ENCODE results near the gene IL10RA. TPM values are rescaled to one million over a fixed set of nuclear protein-coding genes. Genes with fewer than 3 reads are reported as not detected.
A peak's percentile ranks its signal among the peaks of the same experiment; 100 is the strongest.

Gene IL10RA
- total RNA-seq, 2 donors from 2014 or later: 4.6 to 11.4 TPM

- Histone ChIP-seq H3K4me1 (peaks cover 0 to 13% of the 10 kb centered on the region in 2 donors), H3K36me3 (no peaks in the 10 kb centered on the region), H3K4me3 (no peak overlapping the region), H3K27me3 (no peaks in the 10 kb centered on the region), H3K27ac (no peak overlapping the region), H3K9me3 (no peaks in the 10 kb centered on the region)
- DNase-seq (ENCODE audit: low spot score): peak; percentile 48
- no peak for TF ChIP-seq CTCF (IDR thresholded peaks at IDR 0.05)
Observed at GRCh38 chr11:118008271-118008911, 22.2 kb downstream of the IL10RA start.

- TF ChIP-seq CTCF (IDR thresholded peaks at IDR 0.05): no peak
- peak; percentile 34 for DNase-seq (ENCODE audit: low spot score)
- Histone ChIP-seq H3K36me3 (no peaks in the 10 kb centered on the region), H3K27ac (peak overlapping the region; percentile 35 to 53), H3K4me3 (no peak overlapping the region), H3K9me3 (no peaks in the 10 kb centered on the region), H3K27me3 (no peaks in the 10 kb centered on the region), H3K4me1 (peaks cover 0 to 13% of the 10 kb centered on the region in 2 donors)
Observed at GRCh38 chr11:118009864-118010737, 23.9 kb downstream of the IL10RA start.

GRCh38 chr11:118010738-118011461 lies 24.7 kb downstream of the IL10RA start:
- TF ChIP-seq CTCF (IDR thresholded peaks at IDR 0.05): no peak
- no peaks in the 10 kb centered on the region for H3K27me3 ChIP-seq
- H3K9me3 ChIP-seq: no peaks in the 10 kb centered on the region
- H3K27ac ChIP-seq: peak overlapping the region; percentile 39 to 53
- DNase-seq (ENCODE audit: low spot score): peak; percentile 66
- no peaks in the 10 kb centered on the region for H3K36me3 ChIP-seq
- H3K4me1 ChIP-seq: peaks cover 0 to 13% of the 10 kb centered on the region in 2 donors
- no peak overlapping the region for H3K4me3 ChIP-seq

- Histone ChIP-seq H3K36me3 (no peaks in the 10 kb centered on the region), H3K4me1 (peaks cover 0 to 13% of the 10 kb centered on the region in 2 donors), H3K27ac (peak overlapping the region; percentile 39 to 43), H3K4me3 (no peak overlapping the region), H3K9me3 (no peaks in the 10 kb centered on the region), H3K27me3 (no peaks in the 10 kb centered on the region)
- TF ChIP-seq CTCF (IDR thresholded peaks at IDR 0.05): no peak
- DNase-seq (ENCODE audit: low spot score): peak; percentile 68
Observed at GRCh38 chr11:118012083-118012669, 26.0 kb downstream of the IL10RA start.

GRCh38 chr11:118014022-118014421 lies 27.8 kb downstream of the IL10RA start:
- Histone ChIP-seq H3K27ac (no peak overlapping the region), H3K27me3 (no peaks in the 10 kb centered on the region), H3K36me3 (no peaks in the 10 kb centered on the region), H3K4me3 (no peak overlapping the region), H3K9me3 (no peaks in the 10 kb centered on the region), H3K4me1 (peaks cover 0 to 13% of the 10 kb centered on the region in 2 donors)
- TF ChIP-seq CTCF (IDR thresholded peaks at IDR 0.05): no peak
- no peak for DNase-seq (ENCODE audit: low spot score)

Measured in right atrium auricular region (tissue), 2 donors.